ENCODE results near the gene SPNS3. TPM values are rescaled to one million over a fixed set of nuclear protein-coding genes. Genes with fewer than 3 reads are reported as not detected.
A peak's percentile ranks its signal among the peaks of the same experiment; 100 is the strongest.

Gene SPNS3
- total and polyA plus RNA-seq, 9 of the 15 experiments (the other 6 are each of a cell fraction or from before 2014, with no cell fraction given) = not detected

DNA sequence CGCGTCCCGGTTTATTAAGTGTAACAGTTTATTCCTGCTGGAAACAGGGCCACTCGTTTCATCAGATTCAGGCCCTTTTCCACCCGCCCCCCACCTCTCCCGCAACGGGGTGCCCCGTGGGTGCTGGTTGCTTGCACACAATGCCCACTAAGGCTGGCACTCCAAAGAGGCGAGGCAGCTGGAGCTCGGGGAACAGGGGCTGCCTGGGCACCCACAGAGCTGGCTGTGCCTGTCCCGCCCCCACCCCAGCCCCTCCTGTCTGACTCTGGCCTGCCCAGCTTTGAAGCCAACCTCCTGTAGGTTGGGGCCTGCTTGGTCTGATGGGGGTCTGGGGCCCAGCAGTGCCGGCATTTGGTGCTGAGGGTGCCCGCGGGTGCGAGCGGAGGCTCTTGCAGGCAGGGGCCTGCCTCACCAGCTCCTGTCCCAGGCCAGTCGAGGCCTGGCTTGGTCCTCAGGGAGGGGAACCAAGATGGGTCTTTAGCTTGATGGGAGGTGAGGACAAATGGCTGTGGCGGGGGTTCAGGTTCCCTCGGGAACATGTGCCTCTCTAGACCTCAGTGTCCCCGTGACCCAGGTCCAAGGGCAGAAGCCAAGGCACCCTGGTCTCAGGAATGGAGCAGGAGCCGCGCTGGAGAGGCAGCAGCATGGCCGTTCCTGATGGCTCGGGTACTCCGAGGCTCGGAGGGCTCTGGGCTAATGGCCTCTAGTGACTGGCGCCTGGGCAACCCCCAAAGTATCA lies 101.4 kb downstream of the SPNS3 start:
- no peak for TF ChIP-seq NR2F6 (CRISPR knock-in tag; IDR thresholded peaks at IDR 0.05)
- TF ChIP-seq POLR2G (IDR thresholded peaks at IDR 0.05; ENCODE audit: low read depth, low read length) = peak; percentile 46; the same call in 1 of the 2 replicates
- WGBS (ENCODE audit: insufficient coverage, low coverage, missing lambda C conversion rate) = 42% methylated on average over 10 of the region's 27 CpGs
- Histone ChIP-seq H3K36me3 (ENCODE audit: control insufficient read depth, insufficient read depth, low read length) (peaks cover 30% of the 10 kb centered on the region; the same call in 1 of the 3 replicates), H4K20me1 (replicated peaks; ENCODE audit: control insufficient read depth, insufficient read depth, low read length) (peaks cover 4% of the 10 kb centered on the region; the same call in 1 of the 2 replicates), H3K9me3 (replicated peaks; ENCODE audit: control insufficient read depth, insufficient read depth, low read depth, low read length) (no peaks in the 10 kb centered on the region), H2AFZ (ENCODE audit: low read depth, low read length) (no peak overlapping the region), H3K4me3 (no peak overlapping the region), H3K27ac (ENCODE audit: extremely low read depth, low read depth, low read length) (no peak overlapping the region), H3K9ac (ENCODE audit: insufficient read depth in 1 of 2, low read depth in 2 of 2, low read length in 2 of 2) (peak overlapping the region in 1 of 2 experiments; percentile 47; a peak in 1 of 4 replicates), H3K79me2 (ENCODE audit: control insufficient read depth, insufficient read depth, low read length) (no peaks in the 10 kb centered on the region), H3K4me2 (ENCODE audit: insufficient read depth, low read length) (no peak overlapping the region), H3K27me3 (ENCODE audit: control insufficient read depth in 2 of 2, insufficient read depth in 2 of 2, low read length in 2 of 2) (peaks cover 0 to 11% of the 10 kb centered on the region in 2 experiments; a peak in 3 of 5 replicates), H3K9me1 (ENCODE audit: control insufficient read depth, insufficient read depth, low read length) (no peaks in the 10 kb centered on the region), H3K4me1 (replicated peaks in 1 of 2; ENCODE audit: control insufficient read depth in 2 of 2, insufficient read depth in 2 of 2, low read length in 2 of 2) (peaks cover 0 to 56% of the 10 kb centered on the region in 2 experiments; a peak in 3 of 5 replicates)
- intact Hi-C loops (cut with micrococcal nuclease) (no loop called here), in situ Hi-C loops (cut with MboI) (no loop called here)
- DNase-seq (ENCODE audit: extremely low read depth in 1 of 4, low spot score in 3 of 4) (no peak), FAIRE-seq (no peak), ATAC-seq (no peak)
- no TSS peak for BruUV-seq (replicated peaks)
- ChIA-PET CTCF (ENCODE audit: low intra/inter-chr PET ratio) (no interaction called here), POLR2A (interaction anchor here (0.6 kb wide), 1 partner anchor 366 kb away, joined by 3 read pairs; no protein-coding TSS in a partner anchor)

DNA sequence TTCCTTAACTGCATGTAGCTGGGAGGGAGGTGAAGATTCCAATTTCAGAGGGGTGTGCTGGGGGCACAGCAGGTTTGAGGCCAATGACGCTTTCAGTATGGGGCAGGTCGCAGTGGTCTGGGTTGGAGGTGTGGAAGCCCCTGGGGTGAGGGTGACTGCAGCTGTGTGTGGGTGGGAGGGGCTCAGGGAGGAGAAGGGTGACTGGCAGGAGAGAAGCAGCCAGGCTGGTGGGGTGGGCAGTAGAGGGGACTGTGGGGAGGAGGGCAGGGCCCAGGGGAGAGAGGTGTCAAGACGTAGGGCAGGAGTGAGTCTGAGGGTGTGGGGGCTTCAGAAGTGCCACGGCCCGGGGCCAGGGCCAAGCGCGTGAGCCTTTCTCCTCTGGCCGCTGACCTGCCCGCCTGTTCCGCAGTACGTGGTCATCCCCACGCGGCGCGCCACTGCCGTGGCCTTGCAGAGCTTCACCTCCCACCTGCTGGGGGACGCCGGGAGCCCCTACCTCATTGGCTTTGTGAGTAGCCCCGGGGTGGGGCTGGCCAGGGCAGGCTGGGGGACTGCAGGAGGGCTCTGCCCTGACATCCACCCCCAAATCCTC lies 102.0 kb downstream of the SPNS3 start:
- ATAC-seq = peak; percentile 19
- Histone ChIP-seq H3K9ac (ENCODE audit: insufficient read depth in 1 of 2, low read depth in 2 of 2, low read length in 2 of 2) (peak overlapping the region in 1 of 2 experiments; percentile 79; a peak in 2 of 4 replicates), H3K9me1 (ENCODE audit: control insufficient read depth, insufficient read depth, low read length) (no peaks in the 10 kb centered on the region), H3K79me2 (ENCODE audit: control insufficient read depth, insufficient read depth, low read length) (no peaks in the 10 kb centered on the region), H2AFZ (ENCODE audit: low read depth, low read length) (no peak overlapping the region), H3K4me2 (ENCODE audit: insufficient read depth, low read length) (no peak overlapping the region), H3K9me3 (replicated peaks; ENCODE audit: control insufficient read depth, insufficient read depth, low read depth, low read length) (no peaks in the 10 kb centered on the region), H3K27ac (ENCODE audit: extremely low read depth, low read depth, low read length) (no peak overlapping the region), H3K4me1 (replicated peaks in 1 of 2; ENCODE audit: control insufficient read depth in 2 of 2, insufficient read depth in 2 of 2, low read length in 2 of 2) (peaks cover 0 to 61% of the 10 kb centered on the region in 2 experiments; a peak in 3 of 5 replicates), H4K20me1 (replicated peaks; ENCODE audit: control insufficient read depth, insufficient read depth, low read length) (peaks cover 4% of the 10 kb centered on the region; the same call in 1 of the 2 replicates), H3K27me3 (ENCODE audit: control insufficient read depth in 2 of 2, insufficient read depth in 2 of 2, low read length in 2 of 2) (peaks cover 0 to 11% of the 10 kb centered on the region in 2 experiments; a peak in 3 of 5 replicates), H3K36me3 (ENCODE audit: control insufficient read depth, insufficient read depth, low read length) (peaks cover 36% of the 10 kb centered on the region; the same call in 1 of the 3 replicates), H3K4me3 (no peak overlapping the region)
- WGBS (ENCODE audit: insufficient coverage, low coverage, missing lambda C conversion rate) = 10% methylated on average over 17 of the region's 19 CpGs
- no TSS peak for BruUV-seq (replicated peaks)
- TF ChIP-seq POLR2G (IDR thresholded peaks at IDR 0.05; ENCODE audit: low read depth, low read length) (peak; percentile 68), ZNF263 (CRISPR knock-in tag; IDR thresholded peaks at IDR 0.05; ENCODE audit: borderline replicate concordance) (0 out of 2 replicates have a peak, but pooled peaks have one; percentile 52), CHD2 (IDR thresholded peaks at IDR 0.05; ENCODE audit: low read depth, low read length) (no peak)
- in situ Hi-C loops (cut with MboI) = no loop called here
- DNase-seq (ENCODE audit: extremely low read depth in 1 of 4, low spot score in 3 of 4) = peak in 2 of 4 experiments; percentile 28 to 38
- ChIA-PET CTCF (ENCODE audit: low intra/inter-chr PET ratio) (no interaction called here), POLR2A (interaction anchor here (0.6 kb wide), 1 partner anchor 367 kb away, joined by 3 read pairs; no protein-coding TSS in a partner anchor)
- intact Hi-C loops (cut with micrococcal nuclease) = no loop called here
- FAIRE-seq = no peak

Data from K562 (cell line).